Measurements from ENCODE around the gene KRTAP3-2. TPM values are rescaled to one million over a fixed set of nuclear protein-coding genes. Genes with fewer than 3 reads are reported as not detected.

Gene KRTAP3-2
- total and polyA plus RNA-seq, 8 donors: not detected

- H3K27ac ChIP-seq: no peak overlapping the region
- intact Hi-C loops (cut with DNase I; ENCODE audit: low total_unique reads): no loop called here
- no peak overlapping the region for H3K4me3 ChIP-seq
- H3K9me3 ChIP-seq: no peaks in the 10 kb centered on the region
- TF ChIP-seq POLR2AphosphoS5 (IDR thresholded peaks at IDR 0.05) (no peak), EP300 (IDR thresholded peaks at IDR 0.05) (no peak)
- no peak for DNase-seq
- H3K27me3 ChIP-seq: peaks cover 0 to 12% (median 0%) of the 10 kb centered on the region in 3 donors
- H3K4me1 ChIP-seq: no peaks in the 10 kb centered on the region
- no peaks in the 10 kb centered on the region for H3K36me3 ChIP-seq
Measured at GRCh38 chr17:40975516-40975915, 24.2 kb downstream of the KRTAP3-2 start.

GRCh38 chr17:40974366-40974765 is 25.3 kb downstream of the KRTAP3-2 start:
- 77 to 97% (median 91%) methylated on average over 3 of the region's 3 CpGs for WGBS, 5 donors
- no peaks in the 10 kb centered on the region for H3K9me3 ChIP-seq
- H3K36me3 ChIP-seq: no peaks in the 10 kb centered on the region
- H3K27me3 ChIP-seq: peaks cover 0 to 12% (median 0%) of the 10 kb centered on the region in 3 donors
- H3K27ac ChIP-seq: no peak overlapping the region
- no peak overlapping the region for H3K4me3 ChIP-seq
- H3K4me1 ChIP-seq: no peaks in the 10 kb centered on the region
- no peak for TF ChIP-seq POLR2AphosphoS5 (IDR thresholded peaks at IDR 0.05)
- no peak for TF ChIP-seq EP300 (IDR thresholded peaks at IDR 0.05)
- TF ChIP-seq POLR2A (IDR thresholded peaks at IDR 0.05): no peak
- DNase-seq: no peak
- intact Hi-C loops (cut with DNase I; ENCODE audit: low total_unique reads): no loop called here

- Histone ChIP-seq H3K36me3 (no peaks in the 10 kb centered on the region), H3K4me1 (no peaks in the 10 kb centered on the region), H3K9me3 (no peaks in the 10 kb centered on the region), H3K4me3 (no peak overlapping the region), H3K27me3 (no peaks in the 10 kb centered on the region), H3K27ac (no peak overlapping the region)
- TF ChIP-seq CTCF (IDR thresholded peaks at IDR 0.05) (no peak), POLR2A (IDR thresholded peaks at IDR 0.05) (no peak), POLR2AphosphoS5 (IDR thresholded peaks at IDR 0.05) (no peak), EP300 (IDR thresholded peaks at IDR 0.05) (no peak)
- WGBS, 5 donors: 85 to 95% (median 91%) methylated on average over 1 of the region's 1 CpG
- DNase-seq: no peak
- intact Hi-C loops (cut with DNase I; ENCODE audit: low total_unique reads): no loop called here
Measured at GRCh38 chr17:40967582-40967981, 32.1 kb downstream of the KRTAP3-2 start.

GRCh38 chr17:40966848-40967247 is 32.9 kb downstream of the KRTAP3-2 start, which contains the start of gene KRT39:
TSS of gene KRT39 (minus strand) at chr17:40966948. CDS start at chr17:40966856, 92 bp downstream.
- intact Hi-C loops (cut with DNase I; ENCODE audit: low total_unique reads): no loop called here
- DNase-seq: no peak
- H3K9me3 ChIP-seq: no peaks in the 10 kb centered on the region
- H3K27me3 ChIP-seq: no peaks in the 10 kb centered on the region
- H3K4me1 ChIP-seq: no peaks in the 10 kb centered on the region
- no peak within 1 kb of the TSS for H3K4me3 ChIP-seq
- no peak for TF ChIP-seq EP300 (IDR thresholded peaks at IDR 0.05)
- no peak for TF ChIP-seq POLR2AphosphoS5 (IDR thresholded peaks at IDR 0.05)
- no peak for TF ChIP-seq POLR2A (IDR thresholded peaks at IDR 0.05)
- TF ChIP-seq CTCF (IDR thresholded peaks at IDR 0.05): no peak
- no peak within 1 kb of the TSS for H3K27ac ChIP-seq
- WGBS, 5 donors: 21 to 70% (median 64%) methylated on average over 1 of the region's 1 CpG
- no peaks in the 10 kb centered on the region for H3K36me3 ChIP-seq

GRCh38 chr17:40963838-40964237 is 35.9 kb downstream of the KRTAP3-2 start:
- no peak for DNase-seq
- no peak overlapping the region for H3K27ac ChIP-seq
- TF ChIP-seq CTCF (IDR thresholded peaks at IDR 0.05): peak in 4 of 7 experiments; percentile 28 to 57 (median 47)
- no peak for TF ChIP-seq POLR2A (IDR thresholded peaks at IDR 0.05)
- intact Hi-C loops (cut with DNase I; ENCODE audit: low total_unique reads): no loop called here
- no peaks in the 10 kb centered on the region for H3K36me3 ChIP-seq
- H3K9me3 ChIP-seq: no peaks in the 10 kb centered on the region
- no peaks in the 10 kb centered on the region for H3K27me3 ChIP-seq
- H3K4me1 ChIP-seq: no peaks in the 10 kb centered on the region
- H3K4me3 ChIP-seq: no peak overlapping the region
- 17 to 42% (median 35%) methylated on average over 1 of the region's 1 CpG for WGBS, 5 donors
